OCI-LY1 (cell line): ENCODE data around the gene ADO.

ENCODE experiments used
- EZH2 ChIP-seq: fragments of 200-600 bp; sonication (generic), shearing (Covaris generic); IDR thresholded peaks from 2 replicates; pipeline ENCODE4 v1.8.0; 2017; ENCODE audit warnings: borderline replicate concordance, mixed run types, mild to moderate bottlenecking, antibody characterized with exemption, low read length, moderate library complexity, mixed read lengths
- TF ChIP-seq, protein P1 (sequence below): fragments of 200-600 bp; sonication (generic), shearing (Covaris generic); IDR thresholded peaks from 2 replicates; pipeline ENCODE4 v1.5.1; 2017; ENCODE audit warnings: mild to moderate bottlenecking, antibody characterized with exemption, low read length, moderate library complexity, mixed read lengths

DNA sequence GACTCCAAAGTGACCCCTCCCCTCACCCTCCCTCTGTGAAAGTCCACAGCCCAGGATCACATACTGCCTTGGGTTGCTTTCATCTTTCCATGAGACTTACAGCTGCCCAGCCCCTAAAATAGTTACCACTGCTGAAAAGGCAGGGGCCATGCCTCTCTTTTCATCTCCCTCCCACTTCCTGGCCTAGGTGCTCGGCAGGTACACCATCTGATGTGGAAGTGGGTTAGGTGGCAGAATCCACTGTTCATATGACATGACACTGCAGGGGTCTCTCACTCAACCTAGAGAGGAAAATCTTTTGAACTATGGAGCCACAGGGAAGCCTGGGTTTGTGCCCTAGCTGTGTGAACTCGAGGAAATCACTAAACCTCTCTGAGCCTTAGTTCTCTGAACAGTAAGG is 38.8 kb upstream of the ADO start:
- TF ChIP-seq, protein P1, sequence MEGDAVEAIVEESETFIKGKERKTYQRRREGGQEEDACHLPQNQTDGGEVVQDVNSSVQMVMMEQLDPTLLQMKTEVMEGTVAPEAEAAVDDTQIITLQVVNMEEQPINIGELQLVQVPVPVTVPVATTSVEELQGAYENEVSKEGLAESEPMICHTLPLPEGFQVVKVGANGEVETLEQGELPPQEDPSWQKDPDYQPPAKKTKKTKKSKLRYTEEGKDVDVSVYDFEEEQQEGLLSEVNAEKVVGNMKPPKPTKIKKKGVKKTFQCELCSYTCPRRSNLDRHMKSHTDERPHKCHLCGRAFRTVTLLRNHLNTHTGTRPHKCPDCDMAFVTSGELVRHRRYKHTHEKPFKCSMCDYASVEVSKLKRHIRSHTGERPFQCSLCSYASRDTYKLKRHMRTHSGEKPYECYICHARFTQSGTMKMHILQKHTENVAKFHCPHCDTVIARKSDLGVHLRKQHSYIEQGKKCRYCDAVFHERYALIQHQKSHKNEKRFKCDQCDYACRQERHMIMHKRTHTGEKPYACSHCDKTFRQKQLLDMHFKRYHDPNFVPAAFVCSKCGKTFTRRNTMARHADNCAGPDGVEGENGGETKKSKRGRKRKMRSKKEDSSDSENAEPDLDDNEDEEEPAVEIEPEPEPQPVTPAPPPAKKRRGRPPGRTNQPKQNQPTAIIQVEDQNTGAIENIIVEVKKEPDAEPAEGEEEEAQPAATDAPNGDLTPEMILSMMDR: no peak
- no peak for TF ChIP-seq EZH2
